H1 (cell line): Measurements from ENCODE around the gene PYGL. TPM values are rescaled to one million over a fixed set of nuclear protein-coding genes. Genes with fewer than 3 reads are reported as not detected.

Experiments
- CTCF ChIA-PET: fragments of 300-600 bp; sonication (Branson Sonifier 250); formaldehyde crosslinking; loops from one replicate; lab custom pipeline; 2021; ENCODE audit not compliant: partially characterized antibody; lab: Charles Lee
- POLR2A ChIA-PET: fragments of 300-600 bp; sonication (Branson Sonifier 250); formaldehyde crosslinking; loops from one replicate; lab custom pipeline; 2021; ENCODE audit warnings: inconsistent platforms; ENCODE audit not compliant: partially characterized antibody; lab: Charles Lee
- DNase-seq, 2 experiments: peaks; one replicate each; pipeline versions ENCODE4 v3.0.0 to v3.0.0-alpha.2; 2010 to 2022; ENCODE audit warnings: low spot score in 2 of 2, low read depth in 1 of 2, mixed read lengths in 1 of 2
- FAIRE-seq: peaks from 2 replicates; lab custom pipeline; 2011; peaks lifted over from hg19 to GRCh38; lab: Jason Lieb, UNC
- H2AFZ ChIP-seq: 2 replicates; pipeline ENCODE4 v1.8.1; 2012; ENCODE audit warnings: low read length, inconsistent platforms
- H2AK5ac ChIP-seq: 2 replicates; pipeline ENCODE4 v1.6.1; 2013; ENCODE audit warnings: low read depth, low read length
- H2BK120ac ChIP-seq: replicated peaks from 2 replicates; pipeline ENCODE3; 2013; ENCODE audit warnings: low read depth, low read length, inconsistent platforms
- H2BK12ac ChIP-seq: 2 replicates; pipeline ENCODE4 v1.6.1; 2013; ENCODE audit warnings: low read depth, low read length
- H2BK15ac ChIP-seq: 2 replicates; pipeline ENCODE4 v1.6.1; 2013; ENCODE audit warnings: low read length
- H2BK20ac ChIP-seq: 2 replicates; pipeline ENCODE4 v1.6.1; 2013; ENCODE audit warnings: low read length
- H2BK5ac ChIP-seq: 2 replicates; pipeline ENCODE4 v1.6.1; 2013; ENCODE audit warnings: low read depth, low read length
- H3K14ac ChIP-seq: 2 replicates; pipeline ENCODE4 v1.6.1; 2013; ENCODE audit warnings: inconsistent platforms; ENCODE audit not compliant: insufficient read length
- H3K18ac ChIP-seq: 2 replicates; pipeline ENCODE4 v1.6.1; 2013; ENCODE audit warnings: low read length; ENCODE audit errors: extremely low read depth
- H3K23ac ChIP-seq: 2 replicates; pipeline ENCODE4 v1.6.1; 2013; ENCODE audit warnings: inconsistent platforms; ENCODE audit not compliant: insufficient read length
- H3K23me2 ChIP-seq: 2 replicates; pipeline ENCODE4 v1.6.1; 2013; ENCODE audit warnings: low read depth, low read length
- H3K27ac ChIP-seq: 2 replicates; pipeline ENCODE4 v1.6.1; 2011; ENCODE audit warnings: low read depth, low read length, inconsistent platforms
- H3K27me3 ChIP-seq, 4 experiments: replicated peaks in 1 of 4; 1 replicate in 1 of 4; 2 replicates in 3 of 4; pipeline versions ENCODE4 v1.6.1 to v1.8.1; 2011 to 2013; ENCODE audit warnings: low read length in 3 of 4, mild to moderate bottlenecking in 3 of 4, inconsistent platforms in 2 of 4, mixed read lengths in 2 of 4, moderate library complexity in 1 of 4; ENCODE audit not compliant: control insufficient read depth in 3 of 4, insufficient read depth in 3 of 4; ENCODE audit errors: extremely low read depth in 1 of 4
- H3K36me3 ChIP-seq, 4 experiments: 2 replicates each; pipeline versions ENCODE4 v1.6.1 to v1.8.1; 2011 to 2013; ENCODE audit warnings: mild to moderate bottlenecking in 4 of 4, low read length in 3 of 4, moderate library complexity in 2 of 4, control low read depth in 1 of 4, inconsistent platforms in 1 of 4; ENCODE audit not compliant: insufficient read depth in 4 of 4, control insufficient read depth in 2 of 4
- H3K4ac ChIP-seq: replicated peaks from 2 replicates; pipeline ENCODE3; 2013; ENCODE audit warnings: low read length, low read depth, mixed read lengths, inconsistent platforms; ENCODE audit not compliant: insufficient read length
- H3K4me1 ChIP-seq, 4 experiments: replicated peaks in 1 of 4; 1 replicate in 1 of 4; 2 replicates in 3 of 4; pipeline versions ENCODE4 v1.6.1 to v1.8.1; 2011 to 2013; ENCODE audit warnings: low read length in 3 of 4, inconsistent platforms in 2 of 4, mixed read lengths in 1 of 4; ENCODE audit not compliant: insufficient read depth in 4 of 4, control insufficient read depth in 3 of 4
- H3K4me2 ChIP-seq, 2 experiments: 2 replicates each; pipeline versions ENCODE4 v1.6.1 to v1.8.1; 2011 to 2013; ENCODE audit warnings: low read depth in 2 of 2, low read length in 2 of 2, control low read depth in 1 of 2, inconsistent platforms in 1 of 2, mild to moderate bottlenecking in 1 of 2; ENCODE audit not compliant: insufficient read depth in 1 of 2
- H3K4me3 ChIP-seq, 4 experiments: fragments of 200-600, 300-600 bp in 1 of 4; sonication (generic), shearing (Covaris generic), sonication (Bioruptor Twin) in 1 of 4; 2 replicates each; pipeline versions ENCODE4 v1.5.1 to v1.8.1; 2011 to 2016; ENCODE audit warnings: low read length in 4 of 4, low read depth in 3 of 4, control low read depth in 2 of 4, inconsistent platforms in 2 of 4, mild to moderate bottlenecking in 2 of 4, mixed read lengths in 1 of 4, moderate library complexity in 1 of 4; ENCODE audit not compliant: insufficient read depth in 2 of 4; ENCODE audit errors: extremely low read depth in 1 of 4
- H3K56ac ChIP-seq: replicated peaks from 2 replicates; pipeline ENCODE3; 2013; ENCODE audit warnings: low read depth, mild to moderate bottlenecking, mixed read lengths, low read length, inconsistent platforms; ENCODE audit not compliant: insufficient read length
- H3K79me1 ChIP-seq: 2 replicates; pipeline ENCODE4 v1.6.1; 2013; ENCODE audit warnings: low read depth, low read length, control low read depth
- H3K79me2 ChIP-seq, 2 experiments: 2 replicates each; pipeline versions ENCODE4 v1.6.1 to v1.8.1; 2012 to 2013; ENCODE audit warnings: low read length in 2 of 2, mild to moderate bottlenecking in 2 of 2, inconsistent platforms in 1 of 2; ENCODE audit not compliant: insufficient read depth in 2 of 2, control insufficient read depth in 1 of 2
- H3K9ac ChIP-seq, 4 experiments: replicated peaks in 1 of 4; 1 replicate in 1 of 4; 2 replicates in 3 of 4; pipeline versions ENCODE4 v1.6.1 to v1.8.1; 2011 to 2013; ENCODE audit warnings: low read depth in 3 of 4, low read length in 3 of 4, control low read depth in 2 of 4, mild to moderate bottlenecking in 2 of 4, moderate library complexity in 2 of 4, inconsistent platforms in 1 of 4; ENCODE audit errors: extremely low read depth in 1 of 4
- H3K9me3 ChIP-seq, 2 experiments: 2 replicates each; pipeline versions ENCODE4 v1.6.1 to v1.8.1; 2012 to 2013; ENCODE audit warnings: mild to moderate bottlenecking in 2 of 2, moderate library complexity in 2 of 2, control low read depth in 1 of 2, inconsistent platforms in 1 of 2, low read depth in 1 of 2, low read length in 1 of 2, mixed read lengths in 1 of 2; ENCODE audit not compliant: insufficient read depth in 2 of 2
- H4K20me1 ChIP-seq, 2 experiments: replicated peaks in 1 of 2; 2 replicates each; pipeline versions ENCODE3 to v1.8.1; 2011 to 2013; ENCODE audit warnings: inconsistent platforms in 2 of 2, low read length in 2 of 2, mild to moderate bottlenecking in 1 of 2; ENCODE audit not compliant: insufficient read depth in 2 of 2, control insufficient read depth in 1 of 2
- H4K5ac ChIP-seq: 2 replicates; pipeline ENCODE4 v1.6.1; 2013; ENCODE audit warnings: low read length, low read depth, mixed read lengths, inconsistent platforms; ENCODE audit not compliant: insufficient read length
- H4K8ac ChIP-seq: 2 replicates; pipeline ENCODE4 v1.8.0; 2013; ENCODE audit warnings: mild to moderate bottlenecking, moderate library complexity, low read length, inconsistent platforms; ENCODE audit not compliant: insufficient read depth; ENCODE audit errors: extremely low read depth
- H4K91ac ChIP-seq: replicated peaks from 2 replicates; pipeline ENCODE3; 2013; ENCODE audit warnings: low read length, mixed read lengths, inconsistent platforms; ENCODE audit not compliant: insufficient read length
- ATF2 ChIP-seq: IDR thresholded peaks from 2 replicates; pipeline ENCODE4 v1.6.1; 2012; ENCODE audit warnings: low read length, inconsistent platforms
- CBX5 ChIP-seq: fragments of 300-800, 300-1000 bp; sonication (generic); IDR thresholded peaks from 2 replicates; pipeline ENCODE4 v1.7.1; 2016; ENCODE audit warnings: antibody characterized with exemption, low read length, low read depth
- CHD2 ChIP-seq: IDR thresholded peaks from 2 replicates; pipeline ENCODE4 v1.6.1; 2012; ENCODE audit warnings: low read length, improper control_type of control experiment
- RXRA ChIP-seq: IDR thresholded peaks from 2 replicates; pipeline ENCODE4 v1.6.1; 2011; ENCODE audit warnings: low read depth, mild to moderate bottlenecking, low read length, moderate library complexity; ENCODE audit not compliant: insufficient read depth
- TCF12 ChIP-seq: IDR thresholded peaks from 2 replicates; pipeline ENCODE4 v1.6.1; 2011; ENCODE audit warnings: low read depth, mild to moderate bottlenecking, low read length
- WGBS, 2 experiments: shearing (Covaris generic) in 1 of 2; methylation state at CpG; one replicate each; pipeline versions ENCODE4 v1.1.6 to v1.1.7; 2013 to 2015; ENCODE audit warnings: low lambda C conversion rate in 2 of 2, mixed read lengths in 2 of 2, inconsistent platforms in 1 of 2, low coverage in 1 of 2, missing lambda C conversion rate in 1 of 2; ENCODE audit not compliant: insufficient replicate concordance in 2 of 2, insufficient coverage in 1 of 2, insufficient read length in 1 of 2; ENCODE audit errors: extremely low coverage in 1 of 2, missing lambda C conversion rate in 1 of 2; 5-methylcytosine and 5-hydroxymethylcytosine counted together
- polyA plus RNA-seq, 7 experiments: library from polyadenylated mRNA; depleted of rRNA in 3 of 7; stranded (reverse) in 5 of 7; unstranded in 2 of 7; fragments of >200 nt in 5 of 7; fragments of 200-250 nt in 2 of 7; gene quantifications; 1 replicate in 5 of 7; 2 replicates in 1 of 7; 4 replicates in 1 of 7; pipeline versions ENCODE4 v1.2.1 to v1.2.3, GENCODE V29; 2011 to 2013; ENCODE audit warnings: missing spikeins in 2 of 7, mixed read lengths in 2 of 7
- total RNA-seq: library from RNA; stranded (reverse); fragmentation: NEBNext Ultra II Directional; extraction: Animal tissue kit (Norgen Biotek cat#: 25700); gene quantifications from 2 replicates; pipeline ENCODE4 v1.2.1, GENCODE V29; 2021

The PYGL gene
- total and polyA plus RNA-seq, 2 of the 8 experiments (the other 6 are each of a cell fraction or from before 2014, with no cell fraction given), result 26.1 to 50.5 TPM

- no peak overlapping the region for H3K9ac ChIP-seq
- H4K20me1 ChIP-seq, result no peaks in the 10 kb centered on the region
- no peak for FAIRE-seq
- H4K8ac ChIP-seq, result no peak overlapping the region
- no peaks in the 10 kb centered on the region for H3K4me1 ChIP-seq
- H2AK5ac ChIP-seq, result no peak overlapping the region
- no peak overlapping the region for H4K5ac ChIP-seq
- H3K27me3 ChIP-seq, result no peaks in the 10 kb centered on the region
- TF ChIP-seq CHD2 (no peak), RXRA (no peak), TCF12 (no peak), ATF2 (no peak), CBX5 (no peak)
- no peak overlapping the region for H3K27ac ChIP-seq
- H3K9me3 ChIP-seq, result no peaks in the 10 kb centered on the region
- no peak overlapping the region for H2BK5ac ChIP-seq
- H2BK15ac ChIP-seq, result no peak overlapping the region
- 68% methylated on average over 1 of the region's 1 CpG; no CpG with 5 or more reads in 1 of the 2 experiments for WGBS, 2 experiments
- POLR2A ChIA-PET, result no interaction called here
- H3K79me1 ChIP-seq, result no peaks in the 10 kb centered on the region
- no peaks in the 10 kb centered on the region for H3K23me2 ChIP-seq
- CTCF ChIA-PET, result interaction anchor here (1.0 kb wide), 1 partner anchor 156 kb away, joined by 3 read pairs; no protein-coding TSS in a partner anchor
- H2AFZ ChIP-seq, result no peak overlapping the region
- H3K4me2 ChIP-seq, result no peak overlapping the region
- H3K56ac ChIP-seq, result no peak overlapping the region
- no peak overlapping the region for H2BK12ac ChIP-seq
- no peak overlapping the region for H4K91ac ChIP-seq
- H2BK120ac ChIP-seq, result no peak overlapping the region
- no peak overlapping the region for H3K14ac ChIP-seq
- H3K79me2 ChIP-seq, result no peaks in the 10 kb centered on the region
- no peak overlapping the region for H2BK20ac ChIP-seq
- H3K4me3 ChIP-seq, result no peak overlapping the region
- H3K18ac ChIP-seq, result no peak overlapping the region
- no peak for DNase-seq
- no peak overlapping the region for H3K4ac ChIP-seq
- no peak overlapping the region for H3K23ac ChIP-seq
- peaks cover 0 to 24% (median 13%) of the 10 kb centered on the region in 4 experiments; a peak in 7 of 8 replicates for H3K36me3 ChIP-seq
Measured at GRCh38 chr14:50932156-50932555, 12.1 kb downstream of the PYGL start.
